Kidney epithelial cell (primary cell): ENCODE data around the gene ACTL6B. TPM values are rescaled to one million over a fixed set of nuclear protein-coding genes. Genes with fewer than 3 reads are reported as not detected.

Source experiments
- DNase-seq: peaks from one replicate; pipeline ENCODE4 v3.0.0-alpha.2; 2010; ENCODE audit warnings: low read depth
- H3K27me3 ChIP-seq: 2 replicates; pipeline ENCODE4 v1.6.0; 2011; ENCODE audit warnings: low read length; ENCODE audit not compliant: control insufficient read depth, insufficient read depth
- H3K36me3 ChIP-seq: 2 replicates; pipeline ENCODE4 v1.5.1; 2011; ENCODE audit warnings: low read length; ENCODE audit not compliant: control insufficient read depth, insufficient read depth
- H3K4me3 ChIP-seq: 2 replicates; pipeline ENCODE4 v1.5.1; 2011; ENCODE audit warnings: low read depth, mild to moderate bottlenecking, control low read depth, low read length
- CTCF ChIP-seq: IDR thresholded peaks from 2 replicates; pipeline ENCODE4 v1.5.1; 2011; ENCODE audit warnings: mild to moderate bottlenecking, moderate library complexity, low read length, control low read depth, inconsistent platforms; ENCODE audit not compliant: insufficient read depth, poor library complexity, severe bottlenecking
- total RNA-seq: library from RNA; depleted of rRNA; stranded (reverse); fragments of >200 nt; gene quantifications from 2 replicates; pipeline ENCODE4 v1.2.3, GENCODE V29; 2015

Gene ACTL6B
- total RNA-seq, 1 donor from 2014 or later: not detected

- DNase-seq: no peak
- H3K36me3 ChIP-seq: peaks cover 7% of the 10 kb centered on the region
- H3K27me3 ChIP-seq: no peaks in the 10 kb centered on the region
- H3K4me3 ChIP-seq: no peak overlapping the region
- no peak for TF ChIP-seq CTCF
Measured at GRCh38 chr7:100680576-100681271, 24.5 kb upstream of the ACTL6B start.

GRCh38 chr7:100679927-100680575, 23.8 kb upstream of the ACTL6B start:
- Histone ChIP-seq H3K27me3 (no peaks in the 10 kb centered on the region), H3K36me3 (peaks cover 7% of the 10 kb centered on the region), H3K4me3 (no peak overlapping the region)
- DNase-seq: no peak
- TF ChIP-seq CTCF: no peak

GRCh38 chr7:100679129-100679926, 23.1 kb upstream of the ACTL6B start:
- TF ChIP-seq CTCF: no peak
- H3K36me3 ChIP-seq: peaks cover 7% of the 10 kb centered on the region
- DNase-seq: no peak

GRCh38 chr7:100678291-100678984, 22.2 kb upstream of the ACTL6B start:
- H3K36me3 ChIP-seq: peaks cover 7% of the 10 kb centered on the region
- DNase-seq: no peak
- H3K27me3 ChIP-seq: no peaks in the 10 kb centered on the region
- H3K4me3 ChIP-seq: no peak overlapping the region
- TF ChIP-seq CTCF: no peak

More at GRCh38 chr7:100679129-100679926, 23.1 kb upstream of the ACTL6B start:
- no peaks in the 10 kb centered on the region for H3K27me3 ChIP-seq
- H3K4me3 ChIP-seq: no peak overlapping the region

GRCh38 chr7:100677308-100678267, 21.3 kb upstream of the ACTL6B start:
- Histone ChIP-seq H3K36me3 (peaks cover 7% of the 10 kb centered on the region), H3K27me3 (no peaks in the 10 kb centered on the region), H3K4me3 (no peak overlapping the region)
- DNase-seq: no peak
- TF ChIP-seq CTCF: no peak
